NT2/D1 (cell line): ENCODE measurements around the gene L2HGDH.

Experiments used
- DNase-seq: peaks from one replicate; pipeline ENCODE4 v3.0.0-alpha.2; 2011; ENCODE audit warnings: low read depth, low spot score
- H3K27me3 ChIP-seq: 2 replicates; pipeline ENCODE4 v1.6.0; 2011; ENCODE audit warnings: mild to moderate bottlenecking; ENCODE audit not compliant: insufficient read length, insufficient read depth
- H3K36me3 ChIP-seq: 2 replicates; pipeline ENCODE4 v1.6.1; 2011; ENCODE audit warnings: mild to moderate bottlenecking, low read length, mixed read lengths; ENCODE audit not compliant: insufficient read depth, insufficient read length
- H3K4me1 ChIP-seq: 2 replicates; pipeline ENCODE4 v1.5.1; 2011; ENCODE audit not compliant: insufficient read depth, insufficient read length
- H3K4me3 ChIP-seq: 2 replicates; pipeline ENCODE4 v1.5.1; 2011; ENCODE audit warnings: low read depth; ENCODE audit not compliant: insufficient read length
- H3K9ac ChIP-seq: 2 replicates; pipeline ENCODE4 v1.6.0; 2011; ENCODE audit warnings: low read depth; ENCODE audit not compliant: insufficient read length
- H3K9me3 ChIP-seq: 2 replicates; pipeline ENCODE4 v1.5.1; 2011; ENCODE audit warnings: mild to moderate bottlenecking, low read length; ENCODE audit not compliant: insufficient read depth
- SUZ12 ChIP-seq: IDR thresholded peaks from 2 replicates; pipeline ENCODE4 v1.6.1; 2011; ENCODE audit not compliant: insufficient read length, insufficient read depth; ENCODE audit errors: extremely low read depth
- YY1 ChIP-seq: IDR thresholded peaks from 2 replicates; pipeline ENCODE4 v1.6.1; 2011; ENCODE audit not compliant: insufficient read length, insufficient read depth
- ZNF274 ChIP-seq: IDR thresholded peaks from 2 replicates; pipeline ENCODE4 v1.6.1; 2011; ENCODE audit warnings: mild to moderate bottlenecking, low read depth, low read length

The L2HGDH gene

DNA sequence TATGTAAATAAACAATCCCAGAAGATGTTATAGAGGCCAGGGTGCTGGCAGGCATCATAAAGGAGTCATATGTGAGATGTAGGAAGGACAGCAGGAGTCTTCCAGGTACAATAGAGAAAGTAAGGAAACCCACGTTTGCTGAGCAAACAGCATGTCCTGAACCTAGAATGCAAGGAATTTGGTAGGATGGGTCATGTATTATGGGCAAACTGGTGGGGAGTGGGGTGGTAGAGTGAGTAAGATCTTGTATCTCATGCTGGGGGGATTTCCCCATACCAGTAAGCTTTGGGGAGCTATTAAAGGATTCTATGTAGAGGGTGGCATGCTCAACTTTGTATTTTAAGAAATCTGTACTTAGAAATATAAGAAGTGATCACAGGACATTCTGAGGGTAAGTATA, 43.7 kb upstream of the L2HGDH start:
- Histone ChIP-seq H3K9me3 (no peaks in the 10 kb centered on the region), H3K4me1 (no peaks in the 10 kb centered on the region), H3K36me3 (no peaks in the 10 kb centered on the region), H3K9ac (no peak overlapping the region), H3K4me3 (no peak overlapping the region), H3K27me3 (no peaks in the 10 kb centered on the region)
- TF ChIP-seq ZNF274, result no peak
- TF ChIP-seq SUZ12, result no peak
- TF ChIP-seq YY1, result no peak
- no peak for DNase-seq

DNA sequence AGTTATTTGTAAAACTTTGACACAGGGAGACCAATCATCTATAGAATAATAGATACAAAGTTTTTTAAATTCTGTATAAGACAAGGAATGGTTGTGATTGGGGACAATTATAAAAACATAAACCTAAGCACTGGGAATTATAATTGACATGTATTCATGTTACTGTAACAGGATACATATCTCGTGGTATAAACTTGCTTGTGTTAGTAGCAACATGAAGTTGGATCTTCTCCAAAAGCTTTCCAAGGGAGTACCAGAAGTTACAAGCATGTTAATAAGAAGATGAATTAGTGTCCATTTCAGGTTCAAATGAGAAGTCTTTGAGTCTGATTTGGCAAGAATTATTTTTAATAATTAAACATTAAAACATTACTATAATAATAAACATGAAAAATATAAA, 42.5 kb upstream of the L2HGDH start:
- H3K9me3 ChIP-seq, result no peaks in the 10 kb centered on the region
- no peaks in the 10 kb centered on the region for H3K4me1 ChIP-seq
- no peaks in the 10 kb centered on the region for H3K36me3 ChIP-seq
- no peak overlapping the region for H3K9ac ChIP-seq
- no peak overlapping the region for H3K4me3 ChIP-seq
- DNase-seq, result no peak
- TF ChIP-seq YY1 (no peak), ZNF274 (no peak), SUZ12 (no peak)
- H3K27me3 ChIP-seq, result no peaks in the 10 kb centered on the region

DNA sequence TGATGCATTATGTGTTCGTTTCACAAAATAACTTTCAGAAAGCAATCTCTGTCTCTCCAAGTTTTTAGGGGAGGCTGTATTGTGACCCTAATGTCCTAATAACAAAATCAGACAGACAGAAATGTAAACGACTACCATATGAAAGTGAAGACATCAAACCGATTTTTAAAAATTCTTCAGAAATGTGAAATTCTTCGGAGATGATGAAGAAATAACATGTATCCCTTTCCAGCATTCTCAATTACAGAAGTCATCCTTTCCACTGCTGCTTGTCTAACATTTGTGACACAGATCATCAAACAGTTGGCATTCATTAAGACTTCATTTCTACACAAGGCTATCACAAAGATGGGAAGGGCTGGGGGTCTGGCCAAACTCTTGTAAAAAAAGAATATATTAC, 41.1 kb upstream of the L2HGDH start:
- no peak overlapping the region for H3K9ac ChIP-seq
- no peak for DNase-seq
- no peaks in the 10 kb centered on the region for H3K9me3 ChIP-seq
- H3K4me3 ChIP-seq, result no peak overlapping the region
- no peaks in the 10 kb centered on the region for H3K4me1 ChIP-seq
- H3K36me3 ChIP-seq, result no peaks in the 10 kb centered on the region
- H3K27me3 ChIP-seq, result no peaks in the 10 kb centered on the region
- TF ChIP-seq YY1 (no peak), ZNF274 (no peak), SUZ12 (no peak)

GRCh38 chr14:50352584-50352983, 40.6 kb upstream of the L2HGDH start:
- DNase-seq, result no peak
- no peaks in the 10 kb centered on the region for H3K36me3 ChIP-seq
- TF ChIP-seq SUZ12 (no peak), ZNF274 (no peak), YY1 (no peak)
- no peaks in the 10 kb centered on the region for H3K9me3 ChIP-seq
- H3K9ac ChIP-seq, result no peak overlapping the region
- H3K4me3 ChIP-seq, result no peak overlapping the region
- H3K4me1 ChIP-seq, result no peaks in the 10 kb centered on the region
- no peaks in the 10 kb centered on the region for H3K27me3 ChIP-seq

DNA sequence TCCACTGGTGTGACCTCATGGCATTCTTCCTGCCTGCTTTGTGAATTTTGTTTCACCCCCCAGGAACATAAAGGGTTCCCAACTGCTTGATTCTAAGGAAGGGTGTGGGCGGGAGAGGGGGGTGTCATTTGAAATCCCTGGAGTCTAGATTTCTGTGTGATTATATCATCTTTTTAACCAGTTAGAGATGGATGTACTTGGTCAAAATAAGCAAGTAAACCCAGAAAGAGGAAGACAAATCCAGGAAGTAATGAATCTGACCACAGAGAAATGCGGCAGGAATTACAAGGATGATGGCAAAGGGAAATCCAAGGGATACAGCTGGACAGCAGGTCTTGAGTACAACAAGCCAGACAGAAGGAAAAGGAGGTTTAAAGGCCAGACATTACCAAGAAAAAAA, 38.9 kb upstream of the L2HGDH start:
- H3K4me1 ChIP-seq, result no peaks in the 10 kb centered on the region
- DNase-seq, result no peak
- H3K36me3 ChIP-seq, result no peaks in the 10 kb centered on the region
- H3K9me3 ChIP-seq, result no peaks in the 10 kb centered on the region
- no peak overlapping the region for H3K4me3 ChIP-seq
- no peaks in the 10 kb centered on the region for H3K27me3 ChIP-seq
- TF ChIP-seq SUZ12, result no peak
- TF ChIP-seq ZNF274, result no peak
- TF ChIP-seq YY1, result no peak
- H3K9ac ChIP-seq, result no peak overlapping the region

GRCh38 chr14:50348933-50349332, 36.9 kb upstream of the L2HGDH start:
- H3K4me3 ChIP-seq, result no peak overlapping the region
- H3K9ac ChIP-seq, result no peak overlapping the region

DNA sequence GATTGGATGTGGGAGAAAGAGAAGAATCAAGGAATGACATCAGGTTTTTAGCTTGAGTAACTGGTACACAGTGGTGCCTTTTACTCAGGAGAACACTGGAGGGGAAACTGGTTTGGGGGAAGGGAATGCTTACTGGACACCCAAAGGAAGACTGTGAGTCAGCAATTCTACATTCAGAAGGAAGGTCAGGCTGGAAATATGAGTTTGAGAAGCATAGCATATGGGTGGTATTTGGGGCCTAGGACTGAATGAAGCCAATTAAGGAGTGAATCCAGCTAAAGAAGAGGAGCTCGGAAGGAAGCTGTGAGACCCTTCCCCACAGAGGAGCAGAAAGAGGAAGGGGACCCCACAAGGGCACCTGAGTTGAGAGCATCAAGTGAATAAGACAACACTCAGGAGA, 35.5 kb upstream of the L2HGDH start:
- DNase-seq, result no peak
- Histone ChIP-seq H3K36me3 (no peaks in the 10 kb centered on the region), H3K9ac (no peak overlapping the region), H3K27me3 (no peaks in the 10 kb centered on the region), H3K4me3 (no peak overlapping the region), H3K9me3 (no peaks in the 10 kb centered on the region), H3K4me1 (no peaks in the 10 kb centered on the region)
- TF ChIP-seq SUZ12 (no peak), ZNF274 (no peak), YY1 (no peak)

More at GRCh38 chr14:50348933-50349332, 36.9 kb upstream of the L2HGDH start:
- no peak for DNase-seq
- no peaks in the 10 kb centered on the region for H3K27me3 ChIP-seq
- TF ChIP-seq YY1 (no peak), ZNF274 (no peak), SUZ12 (no peak)
- no peaks in the 10 kb centered on the region for H3K36me3 ChIP-seq
- no peaks in the 10 kb centered on the region for H3K9me3 ChIP-seq
- H3K4me1 ChIP-seq, result no peaks in the 10 kb centered on the region

DNA sequence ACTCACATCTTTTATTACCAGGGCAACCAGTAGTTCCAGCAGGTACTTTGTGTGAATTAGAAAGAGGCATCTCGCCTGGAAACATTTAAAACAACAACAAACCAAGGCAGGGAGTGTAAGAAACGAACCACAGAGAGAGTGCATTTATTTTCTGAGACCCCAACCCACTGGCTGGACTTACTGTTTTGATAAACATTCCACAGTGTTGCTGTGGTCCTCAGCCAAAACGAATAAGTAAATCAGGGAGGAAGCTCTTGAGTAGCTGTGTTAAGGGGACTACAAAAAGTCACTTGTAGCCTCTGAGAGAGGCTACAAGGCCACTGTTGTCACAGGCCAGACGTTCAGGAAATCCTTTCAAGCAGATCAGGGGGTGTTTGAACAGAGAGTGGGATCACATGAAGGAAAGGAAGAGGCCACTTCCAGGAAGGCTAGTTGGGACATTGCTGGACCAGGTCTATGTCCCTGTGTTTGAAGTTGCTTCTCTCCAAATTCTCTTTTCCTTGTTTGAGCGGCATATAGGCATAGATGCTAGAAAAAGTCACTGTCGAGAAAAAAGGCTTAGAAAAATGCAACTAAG, 33.9 kb upstream of the L2HGDH start:
- Histone ChIP-seq H3K4me3 (no peak overlapping the region), H3K4me1 (no peaks in the 10 kb centered on the region), H3K36me3 (no peaks in the 10 kb centered on the region), H3K9ac (no peak overlapping the region), H3K27me3 (no peaks in the 10 kb centered on the region), H3K9me3 (no peaks in the 10 kb centered on the region)
- no peak for DNase-seq
- TF ChIP-seq ZNF274, result no peak
- no peak for TF ChIP-seq YY1
- TF ChIP-seq SUZ12, result no peak
